Ovary (tissue), 3 donors: ENCODE measurements around the gene SPINK14.

Source experiments
- CTCF ChIP-seq, 3 donors: fragments of 450-650 bp in 2 of 3; fragments of 200-600 bp in 1 of 3; IDR thresholded peaks; one replicate each; pipeline versions ENCODE4 v1.5.1 to v1.8.0; 2016 to 2022; ENCODE audit warnings: antibody characterized with exemption in 3 of 3, mild to moderate bottlenecking in 1 of 3
- EP300 ChIP-seq: sonication (generic); formaldehyde crosslinking; IDR thresholded peaks from one replicate; pipeline ENCODE4 v1.6.1; 2017; ENCODE audit warnings: antibody characterized with exemption
- POLR2A ChIP-seq: fragments of 450-650 bp; IDR thresholded peaks from one replicate; pipeline ENCODE4 v1.6.1; 2017; ENCODE audit warnings: antibody characterized with exemption, mild to moderate bottlenecking, moderate library complexity
- donor health status: DM: no; HTN: no; CAD: no.

- no peak for TF ChIP-seq CTCF (IDR thresholded peaks at IDR 0.05)
- TF ChIP-seq POLR2A = no peak
- no peak for TF ChIP-seq EP300
These were observed 11.7 kb upstream of the SPINK14 start for GRCh38 chr5:148156609-148157008.
